HCT116 (cell line): ENCODE measurements around the gene RPS6KA2. TPM values are rescaled to one million over a fixed set of nuclear protein-coding genes. Genes with fewer than 3 reads are reported as not detected.

Source experiments
- ATAC-seq: fragments of 200-7000 bp; cut with Tn5 transposase; 2 replicates; pipeline ENCODE4 v1.9.1; 2020; ENCODE audit warnings: mild to moderate bottlenecking, moderate library complexity
- BruUV-seq: library from RNA; stranded (reverse); fragments of 400-500 nt; replicated peaks from 2 replicates; lab custom pipeline; 2021; lab: Mats Ljungman, UMichigan
- CTCF ChIA-PET: fragments of 300-600 bp; sonication (Branson Sonifier 250); formaldehyde crosslinking; loops from one replicate; lab custom pipeline; 2021; ENCODE audit warnings: antibody characterized with exemption; lab: Charles Lee
- POLR2A ChIA-PET: fragments of 300-600, 350-600 bp; sonication (Branson Sonifier 250); formaldehyde crosslinking; loops from one replicate; lab custom pipeline; 2021; ENCODE audit warnings: antibody characterized with exemption; lab: Charles Lee
- RAD21 ChIA-PET, 2 experiments: fragments of 300-600 bp; sonication (Branson Sonifier 250); formaldehyde crosslinking; loops; one replicate each; lab custom pipeline; 2023; ENCODE audit warnings: low total read pairs in 2 of 2; ENCODE audit not compliant: uncharacterized antibody in 2 of 2, unreplicated experiment in 2 of 2, low non-redundant PET in 1 of 2; lab: Charles Lee
- DNase-seq: peaks from one replicate; pipeline ENCODE4 v3.0.0-alpha.2; 2010; ENCODE audit warnings: low read depth, low spot score
- H2AFZ ChIP-seq: fragments of 200-600 bp; shearing (Covaris generic), sonication (generic); 2 replicates; pipeline ENCODE4 v1.6.1; 2017; ENCODE audit warnings: low read depth, mixed run types, mixed read lengths, antibody characterized with exemption, low read length; ENCODE audit not compliant: poor library complexity, severe bottlenecking
- H3K27ac ChIP-seq: 2 replicates; pipeline ENCODE4 v1.5.1; 2012; ENCODE audit warnings: low read depth, low read length
- H3K27me3 ChIP-seq: fragments of 200-600 bp; sonication (generic); 2 replicates; pipeline ENCODE4 v1.6.1; 2016; ENCODE audit warnings: mixed run types, low read length, mixed read lengths; ENCODE audit not compliant: insufficient read depth
- H3K36me3 ChIP-seq, 2 experiments: fragments of 200-500 bp in 1 of 2; fragments of 200-600 bp in 1 of 2; sonication (Bioruptor generic) in 1 of 2; sonication (generic) in 1 of 2; 2 replicates each; pipeline versions ENCODE4 v1.5.1 to v1.6.1; 2014 to 2016; ENCODE audit warnings: low read length in 2 of 2, inconsistent platforms in 1 of 2, mixed read lengths in 1 of 2, mixed run types in 1 of 2; ENCODE audit not compliant: insufficient read depth in 2 of 2, control insufficient read depth in 1 of 2
- H3K4me1 ChIP-seq, 2 experiments: fragments of 200-600 bp in 1 of 2; sonication (generic) in 1 of 2; 2 replicates each; pipeline versions ENCODE4 v1.5.1 to v1.6.1; 2012 to 2017; ENCODE audit warnings: low read length in 2 of 2, inconsistent platforms in 1 of 2, mild to moderate bottlenecking in 1 of 2, mixed read lengths in 1 of 2, mixed run types in 1 of 2, moderate library complexity in 1 of 2; ENCODE audit not compliant: insufficient read depth in 2 of 2, control insufficient read depth in 1 of 2
- H3K4me2 ChIP-seq: fragments of 200-600 bp; sonication (generic); 2 replicates; pipeline ENCODE4 v1.6.1; 2017; ENCODE audit warnings: mixed run types, low read length, mixed read lengths
- H3K4me3 ChIP-seq, 2 experiments: fragments of 200-600 bp in 1 of 2; sonication (generic) in 1 of 2; replicated peaks in 1 of 2; 2 replicates each; pipeline ENCODE4 v1.5.1; 2011 to 2016; ENCODE audit warnings: low read length in 2 of 2, control low read depth in 1 of 2, low read depth in 1 of 2, mild to moderate bottlenecking in 1 of 2, mixed read lengths in 1 of 2, mixed run types in 1 of 2
- H3K79me2 ChIP-seq: fragments of 200-600 bp; sonication (generic); 2 replicates; pipeline ENCODE4 v1.6.1; 2017; ENCODE audit warnings: mild to moderate bottlenecking, mixed run types, low read length, moderate library complexity, mixed read lengths; ENCODE audit not compliant: insufficient read depth
- H3K9ac ChIP-seq: fragments of 200-600 bp; sonication (generic); 2 replicates; pipeline ENCODE4 v1.6.1; 2016; ENCODE audit warnings: low read length, mixed read lengths
- H3K9me2 ChIP-seq: fragments of 200-600 bp; sonication (generic), shearing (Covaris generic); 2 replicates; pipeline ENCODE4 v1.6.1; 2017; ENCODE audit warnings: mixed run types, mild to moderate bottlenecking, moderate library complexity; ENCODE audit not compliant: insufficient read depth
- H3K9me3 ChIP-seq, 2 experiments: fragments of 200-500 bp in 1 of 2; fragments of 200-600 bp in 1 of 2; sonication (Bioruptor generic) in 1 of 2; sonication (generic) in 1 of 2; 2 replicates each; pipeline ENCODE4 v1.6.1; 2014 to 2017; ENCODE audit warnings: low read length in 2 of 2, mixed read lengths in 2 of 2, inconsistent platforms in 1 of 2, low read depth in 1 of 2, mild to moderate bottlenecking in 1 of 2, mixed run types in 1 of 2, moderate library complexity in 1 of 2; ENCODE audit not compliant: control insufficient read depth in 1 of 2, insufficient read depth in 1 of 2
- H4K20me1 ChIP-seq: fragments of 200-600 bp; sonication (generic), shearing (Covaris generic); 2 replicates; pipeline ENCODE4 v1.6.1; 2017; ENCODE audit warnings: mixed run types, mild to moderate bottlenecking, moderate library complexity; ENCODE audit not compliant: insufficient read depth
- CEBPB ChIP-seq: IDR thresholded peaks from 2 replicates; pipeline ENCODE4 v1.6.1; 2012; ENCODE audit warnings: low read depth
- ELF1 ChIP-seq: IDR thresholded peaks from 2 replicates; pipeline ENCODE4 v1.6.1; 2012; ENCODE audit warnings: low read depth, borderline replicate concordance
- EZH2 ChIP-seq: fragments of 200-600 bp; sonication (generic); IDR thresholded peaks from 2 replicates; pipeline ENCODE4 v1.6.1; 2017; ENCODE audit warnings: antibody characterized with exemption, mixed run types
- JUND ChIP-seq: IDR thresholded peaks from 2 replicates; pipeline ENCODE4 v1.6.1; 2012
- POLR2A ChIP-seq: IDR thresholded peaks from 2 replicates; pipeline ENCODE4 v1.7.0; 2011; ENCODE audit warnings: borderline replicate concordance; ENCODE audit not compliant: insufficient read depth, insufficient read length; ENCODE audit errors: extremely low read depth
- POLR2AphosphoS5 ChIP-seq: IDR thresholded peaks from 2 replicates; pipeline ENCODE4 v1.6.1; 2011; ENCODE audit warnings: mild to moderate bottlenecking, low read depth, low read length, moderate library complexity
- SIN3A ChIP-seq: IDR thresholded peaks from 2 replicates; pipeline ENCODE4 v1.6.1; 2012; ENCODE audit warnings: low read depth
- TCF7L2 ChIP-seq: IDR thresholded peaks from 2 replicates; pipeline ENCODE4 v1.7.0; 2011; ENCODE audit warnings: borderline replicate concordance, inconsistent platforms; ENCODE audit not compliant: insufficient read depth, insufficient read length; ENCODE audit errors: extremely low read depth
- ZFX ChIP-seq: fragments of 450-650 bp; IDR thresholded peaks from 2 replicates; pipeline ENCODE4 v1.6.1; 2017
- ZNF274 ChIP-seq: fragments of 200-500 bp; sonication (Bioruptor generic); IDR thresholded peaks from 2 replicates; pipeline ENCODE4 v1.6.1; 2014; ENCODE audit warnings: mild to moderate bottlenecking, low read depth, low read length, inconsistent platforms
- intact Hi-C: fragments of 100-400 bp; cut with micrococcal nuclease; formaldehyde crosslinking; loops from 2 replicates; pipeline ENCODE4 v1.10.0; 2022
- total RNA-seq: library from RNA; stranded (reverse); gene quantifications from one replicate; pipeline ENCODE4 v1.2.1, GENCODE V29; 2021; ENCODE audit not compliant: unreplicated experiment
- TF ChIP-seq, protein P1 (sequence below): IDR thresholded peaks from 2 replicates; pipeline ENCODE4 v1.6.1; 2012
- TF ChIP-seq, protein P2 (sequence below): IDR thresholded peaks from 2 replicates; pipeline ENCODE4 v1.6.1; 2011; ENCODE audit warnings: mild to moderate bottlenecking, low read length, moderate library complexity; ENCODE audit not compliant: insufficient replicate concordance; ENCODE audit errors: extremely low read depth
- TF ChIP-seq, protein P3 (sequence below): IDR thresholded peaks from 2 replicates; pipeline ENCODE4 v1.6.1; 2012; ENCODE audit warnings: low read depth
- TF ChIP-seq, protein P4 (sequence below), 3 experiments: fragments of 200-600 bp in 1 of 3; sonication (generic) in 1 of 3; IDR thresholded peaks in 2 of 3; conservative IDR thresholded peaks in 1 of 3; 2 replicates each; pipeline ENCODE4 v1.5.1; 2012 to 2017; ENCODE audit warnings: low read depth in 2 of 3, low read length in 2 of 3, antibody characterized with exemption in 1 of 3, borderline replicate concordance in 1 of 3, control low read depth in 1 of 3, mild to moderate bottlenecking in 1 of 3, mixed read lengths in 1 of 3, mixed run types in 1 of 3, moderate library complexity in 1 of 3; ENCODE audit not compliant: insufficient read depth in 1 of 3

The RPS6KA2 gene
- total RNA-seq, 1 experiment from 2014 or later: 8.5 TPM

DNA sequence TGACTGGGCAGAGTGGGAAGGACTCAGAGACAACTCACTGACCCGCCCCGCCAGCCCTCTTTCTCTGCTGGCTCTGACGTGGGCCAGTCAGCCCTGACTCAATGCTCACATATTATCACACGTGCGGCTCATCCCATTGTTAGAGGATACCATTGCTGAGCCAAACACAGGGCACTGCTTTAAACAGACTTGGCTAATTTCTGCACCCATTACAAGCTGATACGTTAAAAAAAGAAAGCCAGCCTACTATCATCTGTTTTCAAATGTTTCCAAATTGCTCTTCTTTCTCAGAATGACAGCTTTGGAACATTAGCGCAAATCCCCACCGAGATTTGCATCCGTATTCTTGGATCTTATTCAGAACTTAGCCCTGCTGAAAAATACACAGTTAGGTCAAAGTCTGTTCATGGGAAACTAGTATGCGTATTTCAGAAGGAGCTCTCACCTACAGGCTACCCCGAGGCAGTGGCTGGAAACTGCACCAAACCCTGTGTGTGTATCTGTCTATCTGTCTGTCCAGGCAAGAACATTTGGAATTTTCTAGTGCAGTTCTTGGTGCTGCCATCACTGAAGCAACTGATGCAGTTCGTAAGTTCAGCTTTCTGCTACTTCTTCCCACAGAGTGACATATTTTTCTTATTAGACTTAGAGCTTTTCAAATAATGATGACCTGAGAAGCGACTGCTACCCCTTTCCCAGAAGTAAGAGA, 73.3 kb downstream of the RPS6KA2 start:
- H3K79me2 ChIP-seq: no peaks in the 10 kb centered on the region
- H2AFZ ChIP-seq: no peak overlapping the region
- no peak for ATAC-seq
- peaks cover 20 to 32% of the 10 kb centered on the region in 2 experiments for H3K4me1 ChIP-seq
- intact Hi-C loops: loop anchor here (10.0 kb wide), 1 partner anchor 141 kb away; no protein-coding TSS in a partner anchor
- RAD21 ChIA-PET: no interaction called here
- H3K36me3 ChIP-seq: no peaks in the 10 kb centered on the region
- no peaks in the 10 kb centered on the region for H3K9me3 ChIP-seq
- H3K4me2 ChIP-seq: no peak overlapping the region
- H3K27me3 ChIP-seq: no peaks in the 10 kb centered on the region
- H3K9me2 ChIP-seq: no peaks in the 10 kb centered on the region
- H3K4me3 ChIP-seq: no peak overlapping the region
- no peak overlapping the region for H3K9ac ChIP-seq
- no peak for DNase-seq
- CTCF ChIA-PET: no interaction called here
- H3K27ac ChIP-seq: no peak overlapping the region
- H4K20me1 ChIP-seq: no peaks in the 10 kb centered on the region
- no TSS peak for BruUV-seq
- POLR2A ChIA-PET: no interaction called here
- TF ChIP-seq POLR2A (no peak), POLR2AphosphoS5 (no peak), ZFX (no peak), EZH2 (no peak), CEBPB (no peak), JUND (no peak), ZNF274 (no peak), ELF1 (no peak), SIN3A (no peak), TCF7L2 (no peak)
- TF ChIP-seq, protein P1, sequence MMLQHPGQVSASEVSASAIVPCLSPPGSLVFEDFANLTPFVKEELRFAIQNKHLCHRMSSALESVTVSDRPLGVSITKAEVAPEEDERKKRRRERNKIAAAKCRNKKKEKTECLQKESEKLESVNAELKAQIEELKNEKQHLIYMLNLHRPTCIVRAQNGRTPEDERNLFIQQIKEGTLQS: no peak
- TF ChIP-seq, protein P2, sequence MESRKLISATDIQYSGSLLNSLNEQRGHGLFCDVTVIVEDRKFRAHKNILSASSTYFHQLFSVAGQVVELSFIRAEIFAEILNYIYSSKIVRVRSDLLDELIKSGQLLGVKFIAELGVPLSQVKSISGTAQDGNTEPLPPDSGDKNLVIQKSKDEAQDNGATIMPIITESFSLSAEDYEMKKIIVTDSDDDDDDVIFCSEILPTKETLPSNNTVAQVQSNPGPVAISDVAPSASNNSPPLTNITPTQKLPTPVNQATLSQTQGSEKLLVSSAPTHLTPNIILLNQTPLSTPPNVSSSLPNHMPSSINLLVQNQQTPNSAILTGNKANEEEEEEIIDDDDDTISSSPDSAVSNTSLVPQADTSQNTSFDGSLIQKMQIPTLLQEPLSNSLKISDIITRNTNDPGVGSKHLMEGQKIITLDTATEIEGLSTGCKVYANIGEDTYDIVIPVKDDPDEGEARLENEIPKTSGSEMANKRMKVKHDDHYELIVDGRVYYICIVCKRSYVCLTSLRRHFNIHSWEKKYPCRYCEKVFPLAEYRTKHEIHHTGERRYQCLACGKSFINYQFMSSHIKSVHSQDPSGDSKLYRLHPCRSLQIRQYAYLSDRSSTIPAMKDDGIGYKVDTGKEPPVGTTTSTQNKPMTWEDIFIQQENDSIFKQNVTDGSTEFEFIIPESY: no peak
- TF ChIP-seq, protein P3, sequence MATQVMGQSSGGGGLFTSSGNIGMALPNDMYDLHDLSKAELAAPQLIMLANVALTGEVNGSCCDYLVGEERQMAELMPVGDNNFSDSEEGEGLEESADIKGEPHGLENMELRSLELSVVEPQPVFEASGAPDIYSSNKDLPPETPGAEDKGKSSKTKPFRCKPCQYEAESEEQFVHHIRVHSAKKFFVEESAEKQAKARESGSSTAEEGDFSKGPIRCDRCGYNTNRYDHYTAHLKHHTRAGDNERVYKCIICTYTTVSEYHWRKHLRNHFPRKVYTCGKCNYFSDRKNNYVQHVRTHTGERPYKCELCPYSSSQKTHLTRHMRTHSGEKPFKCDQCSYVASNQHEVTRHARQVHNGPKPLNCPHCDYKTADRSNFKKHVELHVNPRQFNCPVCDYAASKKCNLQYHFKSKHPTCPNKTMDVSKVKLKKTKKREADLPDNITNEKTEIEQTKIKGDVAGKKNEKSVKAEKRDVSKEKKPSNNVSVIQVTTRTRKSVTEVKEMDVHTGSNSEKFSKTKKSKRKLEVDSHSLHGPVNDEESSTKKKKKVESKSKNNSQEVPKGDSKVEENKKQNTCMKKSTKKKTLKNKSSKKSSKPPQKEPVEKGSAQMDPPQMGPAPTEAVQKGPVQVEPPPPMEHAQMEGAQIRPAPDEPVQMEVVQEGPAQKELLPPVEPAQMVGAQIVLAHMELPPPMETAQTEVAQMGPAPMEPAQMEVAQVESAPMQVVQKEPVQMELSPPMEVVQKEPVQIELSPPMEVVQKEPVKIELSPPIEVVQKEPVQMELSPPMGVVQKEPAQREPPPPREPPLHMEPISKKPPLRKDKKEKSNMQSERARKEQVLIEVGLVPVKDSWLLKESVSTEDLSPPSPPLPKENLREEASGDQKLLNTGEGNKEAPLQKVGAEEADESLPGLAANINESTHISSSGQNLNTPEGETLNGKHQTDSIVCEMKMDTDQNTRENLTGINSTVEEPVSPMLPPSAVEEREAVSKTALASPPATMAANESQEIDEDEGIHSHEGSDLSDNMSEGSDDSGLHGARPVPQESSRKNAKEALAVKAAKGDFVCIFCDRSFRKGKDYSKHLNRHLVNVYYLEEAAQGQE: no peak
- TF ChIP-seq, protein P4, sequence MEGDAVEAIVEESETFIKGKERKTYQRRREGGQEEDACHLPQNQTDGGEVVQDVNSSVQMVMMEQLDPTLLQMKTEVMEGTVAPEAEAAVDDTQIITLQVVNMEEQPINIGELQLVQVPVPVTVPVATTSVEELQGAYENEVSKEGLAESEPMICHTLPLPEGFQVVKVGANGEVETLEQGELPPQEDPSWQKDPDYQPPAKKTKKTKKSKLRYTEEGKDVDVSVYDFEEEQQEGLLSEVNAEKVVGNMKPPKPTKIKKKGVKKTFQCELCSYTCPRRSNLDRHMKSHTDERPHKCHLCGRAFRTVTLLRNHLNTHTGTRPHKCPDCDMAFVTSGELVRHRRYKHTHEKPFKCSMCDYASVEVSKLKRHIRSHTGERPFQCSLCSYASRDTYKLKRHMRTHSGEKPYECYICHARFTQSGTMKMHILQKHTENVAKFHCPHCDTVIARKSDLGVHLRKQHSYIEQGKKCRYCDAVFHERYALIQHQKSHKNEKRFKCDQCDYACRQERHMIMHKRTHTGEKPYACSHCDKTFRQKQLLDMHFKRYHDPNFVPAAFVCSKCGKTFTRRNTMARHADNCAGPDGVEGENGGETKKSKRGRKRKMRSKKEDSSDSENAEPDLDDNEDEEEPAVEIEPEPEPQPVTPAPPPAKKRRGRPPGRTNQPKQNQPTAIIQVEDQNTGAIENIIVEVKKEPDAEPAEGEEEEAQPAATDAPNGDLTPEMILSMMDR (IDR thresholded peaks at IDR 0.05 in 2 of 3, conservative IDR thresholded peaks at IDR 0.05 in 1 of 3; ENCODE audit: borderline replicate concordance in 1 of 3, insufficient read depth in 1 of 3, low read depth in 2 of 3, low read length in 2 of 3): no peak
